Glutamatergic neuron (in vitro differentiated cells): ENCODE measurements around the gene SLC6A19. TPM values are rescaled to one million over a fixed set of nuclear protein-coding genes. Genes with fewer than 3 reads are reported as not detected.

Experiments
- DNase-seq: peaks from one replicate; pipeline ENCODE4 v3.0.0; 2022
- H3K27ac Mint-ChIP-seq: one replicate; pipeline ENCODE4 v1.8.0; 2020; ENCODE audit warnings: mild to moderate bottlenecking, mixed read lengths, inconsistent platforms; ENCODE audit not compliant: unreplicated experiment
- H3K27me3 Mint-ChIP-seq: one replicate; pipeline ENCODE4 v1.8.0; 2020; ENCODE audit warnings: mild to moderate bottlenecking, moderate library complexity, mixed read lengths, inconsistent platforms; ENCODE audit not compliant: unreplicated experiment
- H3K36me3 Mint-ChIP-seq: one replicate; pipeline ENCODE4 v1.8.0; 2020; ENCODE audit warnings: mild to moderate bottlenecking, mixed read lengths, inconsistent platforms; ENCODE audit not compliant: unreplicated experiment
- H3K4me1 Mint-ChIP-seq: one replicate; pipeline ENCODE4 v1.8.0; 2020; ENCODE audit warnings: mild to moderate bottlenecking, low read depth, mixed read lengths, inconsistent platforms; ENCODE audit not compliant: unreplicated experiment
- H3K4me3 Mint-ChIP-seq: one replicate; pipeline ENCODE4 v1.8.0; 2020; ENCODE audit warnings: mild to moderate bottlenecking, mixed read lengths, inconsistent platforms; ENCODE audit not compliant: unreplicated experiment
- H3K9me3 Mint-ChIP-seq: one replicate; pipeline ENCODE4 v1.8.0; 2020; ENCODE audit warnings: mild to moderate bottlenecking, moderate library complexity, mixed read lengths, inconsistent platforms; ENCODE audit not compliant: unreplicated experiment
- CTCF ChIP-seq: fragments of 200-600 bp; sonication (generic); IDR thresholded peaks from one replicate; pipeline ENCODE4 v1.5.0; 2021; ENCODE audit not compliant: partially characterized antibody, unreplicated experiment
- long read RNA-seq: library from polyadenylated mRNA; unstranded; transcript quantifications from one replicate; pipeline ENCODE4 v2.0.0, GENCODE V29; 2020; ENCODE audit not compliant: unreplicated experiment
- total RNA-seq: library from RNA; stranded (reverse); fragmentation: NEBNext Ultra II Directional; extraction: Animal tissue kit (Norgen Biotek cat#: 25700); gene quantifications from one replicate; pipeline ENCODE4 v1.2.1, GENCODE V29; 2021; ENCODE audit not compliant: unreplicated experiment

The SLC6A19 gene
- not detected for total RNA-seq
- long read RNA-seq: 0 reads

DNA sequence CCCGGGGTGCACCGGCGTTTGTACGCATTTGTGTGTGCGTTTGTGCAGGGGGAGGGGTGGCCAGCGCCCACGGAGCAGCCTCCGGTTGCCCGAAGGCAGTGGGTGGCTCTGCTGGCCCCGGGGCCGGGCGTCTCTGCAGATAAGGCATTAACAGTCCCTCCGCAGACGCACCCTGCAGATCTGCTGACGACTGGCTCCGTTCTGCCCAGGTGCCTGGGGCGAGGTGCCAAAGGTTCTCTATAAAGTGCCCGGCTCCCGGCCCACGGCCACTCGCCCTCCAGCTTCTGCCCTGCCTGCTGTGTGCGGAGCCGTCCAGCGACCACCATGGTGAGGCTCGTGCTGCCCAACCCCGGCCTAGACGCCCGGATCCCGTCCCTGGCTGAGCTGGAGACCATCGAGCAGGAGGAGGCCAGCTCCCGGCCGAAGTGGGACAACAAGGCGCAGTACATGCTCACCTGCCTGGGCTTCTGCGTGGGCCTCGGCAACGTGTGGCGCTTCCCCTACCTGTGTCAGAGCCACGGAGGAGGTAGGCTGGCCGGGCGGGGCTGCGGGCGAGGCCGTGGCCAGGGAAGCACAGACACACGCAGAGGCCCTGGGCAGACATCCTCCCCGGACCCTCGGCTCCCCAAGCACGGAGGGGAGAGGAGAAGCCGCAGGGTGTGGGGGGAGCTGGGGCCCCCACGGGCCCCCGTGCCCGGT, at the start of gene SLC6A19:
Gene SLC6A19, plus strand, starts transcription at position 269 of the 699 bp plus-strand sequence. Its CDS starts 56 bp downstream, at position 325.
- peaks cover 2% of the 10 kb centered on the region for H3K4me1 Mint-ChIP-seq
- H3K9me3 Mint-ChIP-seq: peaks cover 2% of the 10 kb centered on the region
- peaks cover 10% of the 10 kb centered on the region for H3K27me3 Mint-ChIP-seq
- TF ChIP-seq CTCF: no peak
- H3K36me3 Mint-ChIP-seq: no peaks in the 10 kb centered on the region
- H3K27ac Mint-ChIP-seq: no peak within 1 kb of the TSS
- DNase-seq: peak; percentile 19
- H3K4me3 Mint-ChIP-seq: no peak within 1 kb of the TSS

GRCh38 chr5:1152156-1152555, 49.2 kb upstream of the SLC6A19 start:
- Mint-ChIP-seq H3K27me3 (peaks cover 8% of the 10 kb centered on the region), H3K36me3 (peaks cover 1% of the 10 kb centered on the region), H3K4me3 (no peak overlapping the region), H3K27ac (no peak overlapping the region), H3K4me1 (peaks cover 13% of the 10 kb centered on the region), H3K9me3 (peaks cover 10% of the 10 kb centered on the region)
- no peak for DNase-seq
- no peak for TF ChIP-seq CTCF

DNA sequence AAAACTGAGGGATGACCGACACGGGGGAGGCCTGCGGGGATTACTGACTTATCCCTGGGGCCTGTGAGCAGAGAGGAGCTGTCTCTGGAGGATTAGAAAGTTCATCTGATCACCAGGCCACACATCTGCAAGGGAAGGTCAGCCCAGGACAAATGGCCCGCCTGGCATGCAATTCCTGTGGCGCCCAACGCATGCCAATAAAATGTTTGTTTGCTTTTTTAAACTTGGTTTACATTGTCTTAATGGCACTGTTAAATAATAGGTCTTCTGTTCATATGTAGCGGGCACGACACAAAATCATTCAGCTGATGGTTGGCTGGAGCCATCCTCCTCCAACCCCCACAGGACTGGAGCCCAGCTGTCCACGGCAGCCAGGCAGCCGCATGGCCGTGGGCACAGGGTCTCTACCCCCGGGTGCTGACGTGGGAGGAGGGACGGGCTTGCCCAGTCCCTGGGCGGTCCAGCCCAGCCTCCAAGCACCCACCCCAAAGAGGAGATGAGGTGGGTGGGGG, 48.6 kb upstream of the SLC6A19 start:
- H3K4me3 Mint-ChIP-seq: no peak overlapping the region
- no peak for DNase-seq
- peaks cover 17% of the 10 kb centered on the region for H3K9me3 Mint-ChIP-seq
- H3K27me3 Mint-ChIP-seq: peaks cover 15% of the 10 kb centered on the region
- H3K4me1 Mint-ChIP-seq: peaks cover 17% of the 10 kb centered on the region
- peaks cover 8% of the 10 kb centered on the region for H3K36me3 Mint-ChIP-seq
- no peak for TF ChIP-seq CTCF
- no peak overlapping the region for H3K27ac Mint-ChIP-seq

DNA sequence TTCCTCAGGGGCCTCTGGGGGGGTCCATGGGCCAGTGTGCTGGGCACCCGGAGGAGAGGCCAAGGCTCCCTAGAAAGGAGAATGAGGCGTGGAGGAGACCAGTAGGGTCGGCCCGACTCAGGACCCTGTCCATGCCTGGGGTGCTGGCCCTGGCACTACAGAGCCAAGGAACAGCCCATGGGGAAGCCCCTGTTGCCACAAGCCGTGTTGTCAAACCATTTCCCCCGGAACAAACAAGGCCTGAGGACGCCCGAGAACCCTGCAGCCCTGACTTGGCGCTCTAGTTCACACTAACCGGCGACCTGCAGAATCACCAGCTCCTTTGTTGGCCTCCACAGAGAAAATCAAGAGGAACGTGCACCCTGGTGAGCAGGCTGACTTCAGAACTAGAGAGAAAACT, 48.0 kb upstream of the SLC6A19 start:
- Mint-ChIP-seq H3K36me3 (peaks cover 10% of the 10 kb centered on the region), H3K9me3 (peaks cover 21% of the 10 kb centered on the region), H3K4me3 (no peak overlapping the region), H3K27me3 (peaks cover 19% of the 10 kb centered on the region), H3K27ac (no peak overlapping the region), H3K4me1 (peaks cover 17% of the 10 kb centered on the region)
- DNase-seq: no peak
- no peak for TF ChIP-seq CTCF
